SK-N-SH (cell line): ENCODE measurements around the gene LRCH3.
"Not testable (repeated sequence)": the region's sequence is repeated elsewhere in the genome, so short reads cannot be mapped to it uniquely, and the experiment has no call there.

Experiments
- EP300 ChIP-seq, 2 experiments: IDR thresholded peaks; 2 replicates each; pipeline versions ENCODE4 v1.4.0 to v1.6.1; 2012; ENCODE audit warnings: borderline replicate concordance in 1 of 2, low read depth in 1 of 2, low read length in 1 of 2
- PBX3 ChIP-seq: IDR thresholded peaks from 2 replicates; pipeline ENCODE4; 2012
- POLR2AphosphoS5 ChIP-seq: IDR thresholded peaks from 2 replicates; pipeline ENCODE4 v1.6.1; 2012; ENCODE audit warnings: low read depth, low read length
- SMC3 ChIP-seq: IDR thresholded peaks from 2 replicates; pipeline ENCODE4 v1.6.1; 2012; ENCODE audit warnings: low read depth, low read length, improper control_type of control experiment
- TF ChIP-seq, protein P1 (sequence below): fragments of 200-600 bp; sonication (generic); IDR thresholded peaks from 2 replicates; pipeline ENCODE4 v1.6.1; 2017; ENCODE audit warnings: antibody characterized with exemption, mild to moderate bottlenecking, moderate library complexity
- TF ChIP-seq, protein P2 (sequence below): IDR thresholded peaks from 2 replicates; pipeline ENCODE4 v1.6.1; 2012; ENCODE audit warnings: mild to moderate bottlenecking, low read depth, low read length, moderate library complexity

DNA sequence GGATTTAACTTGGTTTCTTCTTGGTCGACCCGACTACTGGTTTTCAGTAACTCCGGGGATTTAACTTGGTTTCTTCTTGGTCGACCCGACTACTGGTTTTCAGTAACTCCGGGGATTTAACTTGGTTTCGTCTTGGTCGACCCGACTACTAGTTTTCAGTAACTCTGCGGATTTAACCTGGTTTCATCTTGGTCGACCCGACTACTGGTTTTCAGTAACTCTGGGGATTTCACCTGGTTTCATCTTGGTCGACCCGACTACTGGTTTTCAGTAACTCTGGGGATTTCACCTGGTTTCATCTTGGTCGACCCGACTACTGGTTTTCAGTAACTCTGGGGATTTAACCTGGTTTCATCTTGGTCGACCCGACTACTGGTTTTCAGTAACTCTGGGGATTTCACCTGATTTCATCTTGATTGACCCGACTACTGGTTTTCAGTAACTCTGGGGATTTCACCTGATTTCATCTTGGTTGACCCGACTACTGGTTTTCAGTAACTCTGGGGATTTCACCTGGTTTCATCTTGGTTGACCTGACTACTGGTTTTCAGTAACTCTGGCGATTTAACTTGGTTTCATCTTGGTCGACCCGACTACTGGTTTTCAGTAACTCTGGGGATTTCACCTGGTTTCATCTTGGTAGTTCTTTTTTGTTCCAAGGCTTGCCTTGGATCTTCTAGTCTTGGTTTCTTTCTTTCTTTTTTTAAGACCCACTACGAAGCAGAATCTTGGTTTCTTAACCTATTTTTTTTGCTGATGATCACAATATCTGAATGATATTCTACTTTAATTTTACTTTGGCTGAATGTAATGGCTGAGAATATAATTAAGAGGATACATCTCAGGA, 130.6 kb downstream of the LRCH3 start:
- TF ChIP-seq, protein P1, sequence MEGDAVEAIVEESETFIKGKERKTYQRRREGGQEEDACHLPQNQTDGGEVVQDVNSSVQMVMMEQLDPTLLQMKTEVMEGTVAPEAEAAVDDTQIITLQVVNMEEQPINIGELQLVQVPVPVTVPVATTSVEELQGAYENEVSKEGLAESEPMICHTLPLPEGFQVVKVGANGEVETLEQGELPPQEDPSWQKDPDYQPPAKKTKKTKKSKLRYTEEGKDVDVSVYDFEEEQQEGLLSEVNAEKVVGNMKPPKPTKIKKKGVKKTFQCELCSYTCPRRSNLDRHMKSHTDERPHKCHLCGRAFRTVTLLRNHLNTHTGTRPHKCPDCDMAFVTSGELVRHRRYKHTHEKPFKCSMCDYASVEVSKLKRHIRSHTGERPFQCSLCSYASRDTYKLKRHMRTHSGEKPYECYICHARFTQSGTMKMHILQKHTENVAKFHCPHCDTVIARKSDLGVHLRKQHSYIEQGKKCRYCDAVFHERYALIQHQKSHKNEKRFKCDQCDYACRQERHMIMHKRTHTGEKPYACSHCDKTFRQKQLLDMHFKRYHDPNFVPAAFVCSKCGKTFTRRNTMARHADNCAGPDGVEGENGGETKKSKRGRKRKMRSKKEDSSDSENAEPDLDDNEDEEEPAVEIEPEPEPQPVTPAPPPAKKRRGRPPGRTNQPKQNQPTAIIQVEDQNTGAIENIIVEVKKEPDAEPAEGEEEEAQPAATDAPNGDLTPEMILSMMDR: not testable (repeated sequence)
- not testable (repeated sequence) for TF ChIP-seq SMC3; PBX3; POLR2AphosphoS5; EP300 (IDR thresholded peaks at IDR 0.05; ENCODE audit: borderline replicate concordance in 1 of 2, low read depth in 1 of 2, low read length in 1 of 2)
- TF ChIP-seq, protein P2, sequence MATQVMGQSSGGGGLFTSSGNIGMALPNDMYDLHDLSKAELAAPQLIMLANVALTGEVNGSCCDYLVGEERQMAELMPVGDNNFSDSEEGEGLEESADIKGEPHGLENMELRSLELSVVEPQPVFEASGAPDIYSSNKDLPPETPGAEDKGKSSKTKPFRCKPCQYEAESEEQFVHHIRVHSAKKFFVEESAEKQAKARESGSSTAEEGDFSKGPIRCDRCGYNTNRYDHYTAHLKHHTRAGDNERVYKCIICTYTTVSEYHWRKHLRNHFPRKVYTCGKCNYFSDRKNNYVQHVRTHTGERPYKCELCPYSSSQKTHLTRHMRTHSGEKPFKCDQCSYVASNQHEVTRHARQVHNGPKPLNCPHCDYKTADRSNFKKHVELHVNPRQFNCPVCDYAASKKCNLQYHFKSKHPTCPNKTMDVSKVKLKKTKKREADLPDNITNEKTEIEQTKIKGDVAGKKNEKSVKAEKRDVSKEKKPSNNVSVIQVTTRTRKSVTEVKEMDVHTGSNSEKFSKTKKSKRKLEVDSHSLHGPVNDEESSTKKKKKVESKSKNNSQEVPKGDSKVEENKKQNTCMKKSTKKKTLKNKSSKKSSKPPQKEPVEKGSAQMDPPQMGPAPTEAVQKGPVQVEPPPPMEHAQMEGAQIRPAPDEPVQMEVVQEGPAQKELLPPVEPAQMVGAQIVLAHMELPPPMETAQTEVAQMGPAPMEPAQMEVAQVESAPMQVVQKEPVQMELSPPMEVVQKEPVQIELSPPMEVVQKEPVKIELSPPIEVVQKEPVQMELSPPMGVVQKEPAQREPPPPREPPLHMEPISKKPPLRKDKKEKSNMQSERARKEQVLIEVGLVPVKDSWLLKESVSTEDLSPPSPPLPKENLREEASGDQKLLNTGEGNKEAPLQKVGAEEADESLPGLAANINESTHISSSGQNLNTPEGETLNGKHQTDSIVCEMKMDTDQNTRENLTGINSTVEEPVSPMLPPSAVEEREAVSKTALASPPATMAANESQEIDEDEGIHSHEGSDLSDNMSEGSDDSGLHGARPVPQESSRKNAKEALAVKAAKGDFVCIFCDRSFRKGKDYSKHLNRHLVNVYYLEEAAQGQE: not testable (repeated sequence)
